A673 (cell line): ENCODE measurements around the gene JMJD7.

Source experiments
- CTCF ChIP-seq: fragments of 300-800, 200-600 bp; sonication (generic); conservative IDR thresholded peaks from 2 replicates; pipeline ENCODE4 v1.5.1; 2017; ENCODE audit warnings: low read depth, mild to moderate bottlenecking, antibody characterized with exemption, low read length, moderate library complexity, mixed read lengths
- EZH2 ChIP-seq: fragments of 200-600 bp; sonication (generic); IDR thresholded peaks from 2 replicates; pipeline ENCODE4 v1.6.1; 2017; ENCODE audit warnings: borderline replicate concordance, low read depth, mild to moderate bottlenecking, mixed read lengths, antibody characterized with exemption, low read length; ENCODE audit not compliant: poor library complexity, severe bottlenecking

GRCh38 chr15:41834096-41834495 lies 6.2 kb downstream of the JMJD7 start:
- TF ChIP-seq CTCF (no peak), EZH2 (no peak)
